Activated CD4-positive, alpha-beta T cell treated with anti-CD3 and anti-CD28 coated beads for 4 hours (primary cell): ENCODE results near the gene RESF1.

ENCODE experiments used
- DNase-seq, 2 donors: peaks; one replicate each; pipeline ENCODE4 v3.0.0-alpha.2; 2020

The RESF1 gene

GRCh38 chr12:31959701-31960391 is 631 bp downstream of the RESF1 start:
- DNase-seq = peak; percentile 66 to 68

GRCh38 chr12:31961137-31961536 is 1.9 kb downstream of the RESF1 start:
- no peak for DNase-seq

GRCh38 chr12:31962076-31962475 is 2.9 kb downstream of the RESF1 start:
- no peak for DNase-seq

GRCh38 chr12:31964280-31964679 is 5.1 kb downstream of the RESF1 start:
- no peak for DNase-seq

GRCh38 chr12:31965090-31965489 is 5.9 kb downstream of the RESF1 start:
- peak; percentile 15 to 19 for DNase-seq

GRCh38 chr12:31966558-31967205 is 7.5 kb downstream of the RESF1 start:
- DNase-seq = no peak

- DNase-seq = no peak
Observed at GRCh38 chr12:31967539-31967938, 8.3 kb downstream of the RESF1 start.

- no peak for DNase-seq
Observed at GRCh38 chr12:31970199-31970598, 11.0 kb downstream of the RESF1 start.

GRCh38 chr12:31973818-31974217 is 14.6 kb downstream of the RESF1 start:
- no peak for DNase-seq

- no peak for DNase-seq
Observed at GRCh38 chr12:31974673-31975072, 15.5 kb downstream of the RESF1 start.

GRCh38 chr12:31984806-31985591 is 25.8 kb downstream of the RESF1 start:
- no peak for DNase-seq

GRCh38 chr12:31985832-31986231 is 26.6 kb downstream of the RESF1 start:
- DNase-seq = no peak

GRCh38 chr12:31989571-31990362 is 30.6 kb downstream of the RESF1 start:
- no peak for DNase-seq

GRCh38 chr12:31991146-31991545 is 31.9 kb downstream of the RESF1 start:
- DNase-seq = no peak

- DNase-seq = no peak
Observed at GRCh38 chr12:31991815-31992214, 32.6 kb downstream of the RESF1 start.

GRCh38 chr12:31999692-32000091 is 40.5 kb downstream of the RESF1 start:
- no peak for DNase-seq

GRCh38 chr12:32000373-32001005 is 41.3 kb downstream of the RESF1 start:
- no peak for DNase-seq

- no peak for DNase-seq
Observed at GRCh38 chr12:32002848-32003493, 43.8 kb downstream of the RESF1 start.

GRCh38 chr12:32003654-32004053 is 44.4 kb downstream of the RESF1 start:
- DNase-seq = no peak

- no peak for DNase-seq
Observed at GRCh38 chr12:32005496-32006125, 46.4 kb downstream of the RESF1 start.
